HEK293T (cell line): ENCODE results near the gene LHX2.

ENCODE experiments used
- CTCF ChIA-PET: fragments of 350-600 bp; formaldehyde crosslinking; extraction: SDS; loops from one replicate; lab custom pipeline; 2021; ENCODE audit warnings: antibody characterized with exemption, inconsistent platforms; lab: Yijun Ruan, JAX
- POLR2A ChIA-PET: fragments of 350-600 bp; formaldehyde crosslinking; extraction: SDS; loops from one replicate; lab custom pipeline; 2020; ENCODE audit warnings: antibody characterized with exemption, inconsistent platforms; lab: Yijun Ruan, JAX
- DNase-seq: peaks from one replicate; pipeline ENCODE4 v3.0.0; 2012; ENCODE audit warnings: mixed read lengths; ENCODE audit errors: extremely low spot score
- ARNT ChIP-seq: fragments of 450-650 bp; IDR thresholded peaks from 2 replicates; pipeline ENCODE4 v1.6.1; 2017; ENCODE audit warnings: mild to moderate bottlenecking
- BHLHE40 ChIP-seq: fragments of 450-650 bp; IDR thresholded peaks from 2 replicates; pipeline ENCODE4 v1.6.1; 2016; ENCODE audit warnings: mild to moderate bottlenecking, moderate library complexity, borderline replicate concordance
- CTBP1 ChIP-seq: fragments of 450-650 bp; IDR thresholded peaks from 2 replicates; pipeline ENCODE4 v1.6.1; 2016; ENCODE audit warnings: borderline replicate concordance
- ELF4 ChIP-seq: fragments of 450-650 bp; IDR thresholded peaks from 2 replicates; pipeline ENCODE4 v1.6.1; 2017; ENCODE audit warnings: antibody characterized with exemption
- FOXA1 ChIP-seq: fragments of 450-650 bp; IDR thresholded peaks from 2 replicates; pipeline ENCODE4 v1.6.1; 2016; ENCODE audit warnings: mild to moderate bottlenecking
- FOXK2 ChIP-seq: fragments of 450-650 bp; IDR thresholded peaks from 2 replicates; pipeline ENCODE4 v1.6.1; 2016; ENCODE audit warnings: mild to moderate bottlenecking
- FOXM1 ChIP-seq: fragments of 450-650 bp; IDR thresholded peaks from 2 replicates; pipeline ENCODE4 v1.6.1; 2017; ENCODE audit warnings: mild to moderate bottlenecking, borderline replicate concordance
- HDGF ChIP-seq: fragments of 450-650 bp; IDR thresholded peaks from 2 replicates; pipeline ENCODE4 v1.6.1; 2017; ENCODE audit warnings: antibody characterized with exemption, borderline replicate concordance
- L3MBTL2 ChIP-seq: fragments of 450-650 bp; conservative IDR thresholded peaks from 2 replicates; pipeline ENCODE4 v1.6.1; 2016; ENCODE audit warnings: mild to moderate bottlenecking
- LEF1 ChIP-seq: fragments of 450-650 bp; IDR thresholded peaks from 2 replicates; pipeline ENCODE4 v1.6.1; 2017; ENCODE audit warnings: mild to moderate bottlenecking, borderline replicate concordance
- NFRKB ChIP-seq: fragments of 450-650 bp; IDR thresholded peaks from 2 replicates; pipeline ENCODE4 v1.6.1; 2016; ENCODE audit warnings: mild to moderate bottlenecking, moderate library complexity
- SP1 ChIP-seq: fragments of 450-650 bp; IDR thresholded peaks from 2 replicates; pipeline ENCODE4 v1.6.1; 2017
- SUZ12 ChIP-seq: fragments of 450-650 bp; IDR thresholded peaks from 2 replicates; pipeline ENCODE4 v1.6.1; 2016; ENCODE audit warnings: mild to moderate bottlenecking
- TARDBP ChIP-seq: fragments of 450-650 bp; IDR thresholded peaks from 2 replicates; pipeline ENCODE4 v1.6.1; 2016
- ZNF384 ChIP-seq: fragments of 450-650 bp; IDR thresholded peaks from 2 replicates; pipeline ENCODE4 v1.6.1; 2016
- TF ChIP-seq, protein P1 (sequence below): fragments of 450-650 bp; IDR thresholded peaks from 2 replicates; pipeline ENCODE4 v1.6.1; 2016

Gene LHX2

DNA sequence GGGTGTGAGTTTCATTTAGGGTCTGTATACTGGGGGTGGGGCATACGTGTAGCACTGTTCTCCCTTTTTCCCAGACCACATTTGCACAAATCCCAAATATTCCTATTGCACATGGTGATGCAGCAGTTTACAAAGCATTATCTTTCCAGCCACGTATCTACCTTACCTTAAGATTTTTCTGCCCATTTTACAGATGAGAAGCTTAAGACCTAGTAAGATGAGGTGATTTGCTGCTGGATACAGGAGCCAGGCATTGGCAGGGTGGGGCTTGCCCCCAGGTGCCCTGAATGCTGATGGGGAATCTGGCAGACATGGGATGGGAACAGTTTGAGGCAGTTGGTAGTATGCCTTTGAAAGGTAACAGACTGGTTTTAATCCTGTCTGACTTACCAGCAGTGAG is 12.5 kb downstream of the LHX2 start:
- no peak for DNase-seq
- TF ChIP-seq CTBP1, result no peak
- no peak for TF ChIP-seq SUZ12
- no peak for TF ChIP-seq ZNF384
- no peak for TF ChIP-seq TARDBP
- TF ChIP-seq, protein P1, sequence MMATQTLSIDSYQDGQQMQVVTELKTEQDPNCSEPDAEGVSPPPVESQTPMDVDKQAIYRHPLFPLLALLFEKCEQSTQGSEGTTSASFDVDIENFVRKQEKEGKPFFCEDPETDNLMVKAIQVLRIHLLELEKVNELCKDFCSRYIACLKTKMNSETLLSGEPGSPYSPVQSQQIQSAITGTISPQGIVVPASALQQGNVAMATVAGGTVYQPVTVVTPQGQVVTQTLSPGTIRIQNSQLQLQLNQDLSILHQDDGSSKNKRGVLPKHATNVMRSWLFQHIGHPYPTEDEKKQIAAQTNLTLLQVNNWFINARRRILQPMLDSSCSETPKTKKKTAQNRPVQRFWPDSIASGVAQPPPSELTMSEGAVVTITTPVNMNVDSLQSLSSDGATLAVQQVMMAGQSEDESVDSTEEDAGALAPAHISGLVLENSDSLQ, result no peak
- TF ChIP-seq BHLHE40, result no peak
- TF ChIP-seq NFRKB, result no peak
- no peak for TF ChIP-seq HDGF
- TF ChIP-seq FOXA1, result no peak
- no peak for TF ChIP-seq LEF1
- no peak for TF ChIP-seq ARNT
- TF ChIP-seq FOXK2, result no peak
- CTCF ChIA-PET, result no interaction called here
- POLR2A ChIA-PET, result no interaction called here

GRCh38 chr9:124029617-124030016 is 18.0 kb downstream of the LHX2 start:
- DNase-seq, result no peak
- CTCF ChIA-PET, result no interaction called here
- POLR2A ChIA-PET, result no interaction called here
- TF ChIP-seq NFRKB, result no peak
- no peak for TF ChIP-seq BHLHE40
- no peak for TF ChIP-seq SUZ12
- no peak for TF ChIP-seq FOXK2
- TF ChIP-seq LEF1, result no peak
- TF ChIP-seq ARNT, result no peak
- TF ChIP-seq CTBP1, result no peak
- no peak for TF ChIP-seq FOXM1
- no peak for TF ChIP-seq SP1
- no peak for TF ChIP-seq HDGF
- no peak for TF ChIP-seq TARDBP
- no peak for TF ChIP-seq FOXA1
- TF ChIP-seq L3MBTL2, result no peak
- no peak for TF ChIP-seq ELF4
- no peak for TF ChIP-seq ZNF384
- TF ChIP-seq, protein P1, result no peak

- TF ChIP-seq SP1 (no peak), SUZ12 (no peak), CTBP1 (no peak), LEF1 (no peak), BHLHE40 (no peak), TARDBP (no peak), HDGF (no peak), ZNF384 (no peak), ELF4 (no peak), ARNT (no peak), FOXM1 (no peak), NFRKB (no peak), L3MBTL2 (no peak)
- ChIA-PET POLR2A (no interaction called here), CTCF (interaction anchor here (1.0 kb wide), 1 partner anchor 10 kb away, joined by 5 read pairs; no protein-coding TSS in a partner anchor)
- DNase-seq, result no peak
Observed at GRCh38 chr9:124030969-124031451, 19.4 kb downstream of the LHX2 start.

- TF ChIP-seq FOXM1 (no peak), BHLHE40 (no peak), SP1 (no peak), L3MBTL2 (no peak), CTBP1 (no peak), ARNT (no peak), NFRKB (no peak), HDGF (no peak), TARDBP (no peak), ELF4 (no peak), SUZ12 (no peak), FOXK2 (no peak), FOXA1 (no peak), ZNF384 (no peak), LEF1 (no peak)
- TF ChIP-seq, protein P1, result no peak
- POLR2A ChIA-PET, result no interaction called here
- no peak for DNase-seq
- CTCF ChIA-PET, result interaction anchor here (1.0 kb wide), 1 partner anchor 9 kb away, joined by 5 read pairs; no protein-coding TSS in a partner anchor
Observed at GRCh38 chr9:124032247-124032646, 20.7 kb downstream of the LHX2 start.

DNA sequence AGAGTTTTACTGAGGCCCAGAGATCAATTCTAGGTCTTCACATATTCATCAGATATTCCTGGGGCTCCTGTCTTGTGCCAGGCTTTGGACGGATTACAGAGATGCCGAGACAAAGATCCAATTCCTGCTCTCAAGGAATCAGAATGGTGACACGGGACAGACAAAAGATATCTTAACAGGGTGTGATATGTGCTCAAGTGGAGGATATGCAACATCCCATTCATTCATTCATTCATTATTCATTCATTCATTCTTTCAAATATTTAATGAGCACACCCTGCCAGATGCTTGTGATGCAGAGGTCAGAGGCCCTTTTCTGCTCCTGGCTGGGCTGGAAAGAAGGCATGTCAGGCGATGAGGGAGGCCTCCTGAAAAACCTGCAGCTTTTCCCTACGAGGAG is 21.8 kb downstream of the LHX2 start:
- DNase-seq, result no peak
- TF ChIP-seq ZNF384 (no peak), FOXA1 (no peak), ELF4 (no peak)
- ChIA-PET CTCF (no interaction called here), POLR2A (no interaction called here)

GRCh38 chr9:124033967-124034366 is 22.4 kb downstream of the LHX2 start:
- TF ChIP-seq FOXK2 (no peak), TARDBP (no peak), FOXM1 (no peak), SUZ12 (no peak), SP1 (no peak), CTBP1 (no peak), LEF1 (no peak), ELF4 (no peak), NFRKB (no peak), HDGF (no peak), ZNF384 (no peak), L3MBTL2 (no peak), BHLHE40 (no peak), FOXA1 (no peak)
- TF ChIP-seq, protein P1, result no peak
- ChIA-PET POLR2A (no interaction called here), CTCF (no interaction called here)
- no peak for DNase-seq
